ENCODE results near the gene RFLNA.

- TF ChIP-seq POLR2A (IDR thresholded peaks at IDR 0.05), result no peak
- TF ChIP-seq CTCF (IDR thresholded peaks at IDR 0.05), result no peak
- no peak for TF ChIP-seq POLR2AphosphoS5 (IDR thresholded peaks at IDR 0.05)
- TF ChIP-seq EP300 (IDR thresholded peaks at IDR 0.05), result no peak
These were observed 18.6 kb upstream of the RFLNA start for GRCh38 chr12:124276337-124276736.

Measured in suprapubic skin (tissue), 4 donors.